ENCODE measurements around the gene DNTTIP2. TPM values are rescaled to one million over a fixed set of nuclear protein-coding genes. Genes with fewer than 3 reads are reported as not detected.
"Not testable (repeated sequence)": the region's sequence is repeated elsewhere in the genome, so short reads cannot be mapped to it uniquely, and the experiment has no call there.

The DNTTIP2 gene
- total RNA-seq, 4 donors from 2014 or later: 3.0 to 37.6 (median 24.2) TPM

GRCh38 chr1:93851327-93851712, 27.7 kb downstream of the DNTTIP2 start:
- in situ Hi-C loops (cut with MboI; ENCODE audit: low pct_ligation_motif_present in 1 of 4, low pct_unique_long_range_greater_than_20kb in 1 of 4, low sequenced_read_pairs in 3 of 4): no loop called here
- no peak for DNase-seq
- intact Hi-C loops (cut with DNase I; ENCODE audit: low total_unique reads): loop anchor here (5.0 kb wide), 1 partner anchor 1191 kb away; no protein-coding TSS in a partner anchor
- Histone ChIP-seq H3K27ac (no peak overlapping the region), H3K9me3 (no peaks in the 10 kb centered on the region), H3K4me3 (no peak overlapping the region), H3K4me1 (peaks cover 0 to 9% (median 6%) of the 10 kb centered on the region in 4 donors), H3K36me3 (no peaks in the 10 kb centered on the region), H3K27me3 (no peaks in the 10 kb centered on the region)
- TF ChIP-seq CTCF (IDR thresholded peaks at IDR 0.05) (no peak), EP300 (IDR thresholded peaks at IDR 0.05; ENCODE audit: low read depth) (no peak), POLR2A (IDR thresholded peaks at IDR 0.05) (no peak), POLR2AphosphoS5 (IDR thresholded peaks at IDR 0.05) (no peak)

DNA sequence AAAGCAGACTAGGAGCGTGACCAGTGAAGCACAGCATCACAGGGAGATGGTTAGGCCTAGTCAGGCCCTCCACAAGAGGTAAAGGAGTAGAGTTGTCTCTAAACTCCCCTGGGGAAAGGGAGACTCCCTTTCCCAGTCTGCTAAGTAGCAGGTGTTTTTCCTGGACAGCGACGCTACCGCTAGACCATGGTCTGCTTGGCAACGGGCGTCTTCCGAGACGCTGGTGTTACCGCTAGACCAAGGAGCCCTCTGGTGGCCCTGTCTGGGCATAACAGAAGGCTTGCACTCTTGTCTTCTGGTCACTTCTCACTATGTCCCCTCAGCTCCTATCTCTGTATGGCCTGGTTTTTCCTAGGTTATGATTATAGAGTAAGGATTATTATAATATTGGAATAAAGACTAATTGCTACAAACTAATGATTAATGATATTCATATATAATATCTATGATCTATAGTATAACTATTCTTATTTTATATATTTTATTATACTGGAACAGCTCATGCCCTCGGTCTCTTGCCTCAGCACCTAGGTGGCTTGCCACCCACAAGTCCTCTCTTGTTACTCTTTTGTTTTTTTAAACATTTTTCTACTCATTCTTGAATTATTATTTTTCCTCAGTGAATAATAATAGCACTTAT, 28.2 kb downstream of the DNTTIP2 start:
- H3K27me3 ChIP-seq; in situ Hi-C loops (cut with MboI; ENCODE audit: low pct_ligation_motif_present in 1 of 4, low pct_unique_long_range_greater_than_20kb in 1 of 4, low sequenced_read_pairs in 3 of 4); H3K9me3 ChIP-seq; H3K27ac ChIP-seq; H3K36me3 ChIP-seq; H3K4me3 ChIP-seq: not testable (repeated sequence)
- WGBS, 2 donors (ENCODE audit: low coverage in 1 of 2): 30 to 70% methylated on average over 2 to 10 of the region's 10 CpGs
- intact Hi-C loops (cut with DNase I; ENCODE audit: low total_unique reads): loop anchor here (5.0 kb wide), 1 partner anchor 1191 kb away; no protein-coding TSS in a partner anchor
- DNase-seq: peak; percentile 77
- peak; percentile 31 to 74 (median 51) for TF ChIP-seq CTCF (IDR thresholded peaks at IDR 0.05)
- peaks cover 0 to 12% (median 7%) of the 10 kb centered on the region in 4 donors for H3K4me1 ChIP-seq

GRCh38 chr1:93848350-93848883, 30.6 kb downstream of the DNTTIP2 start:
- no peaks in the 10 kb centered on the region for H3K9me3 ChIP-seq
- no peaks in the 10 kb centered on the region for H3K27me3 ChIP-seq
- DNase-seq: no peak
- peaks cover 11 to 30% (median 20%) of the 10 kb centered on the region in 4 donors for H3K4me1 ChIP-seq
- 50 to 65% methylated on average over 4 of the region's 4 CpGs for WGBS, 2 donors (ENCODE audit: low coverage in 1 of 2)
- in situ Hi-C loops (cut with MboI; ENCODE audit: low pct_ligation_motif_present in 1 of 4, low pct_unique_long_range_greater_than_20kb in 1 of 4, low sequenced_read_pairs in 3 of 4) (loop anchor here in 2 of 4 donors (25.0 kb wide), 2 partner anchors 411 to 536 kb away; partner anchors contain the start of gene FNBP1L (in 1 of the 2)), intact Hi-C loops (cut with DNase I; ENCODE audit: low total_unique reads) (loop anchor here (10.0 kb wide), 2 partner anchors 224 to 404 kb away; partner anchors contain the start of gene FNBP1L)
- TF ChIP-seq POLR2A (IDR thresholded peaks at IDR 0.05) (no peak), POLR2AphosphoS5 (IDR thresholded peaks at IDR 0.05) (no peak), EP300 (IDR thresholded peaks at IDR 0.05; ENCODE audit: low read depth) (no peak), CTCF (IDR thresholded peaks at IDR 0.05) (no peak)
- H3K4me3 ChIP-seq: peak overlapping the region in 3 of 4 donors; percentile 54 to 89 (median 82)
- no peaks in the 10 kb centered on the region for H3K36me3 ChIP-seq
- H3K27ac ChIP-seq: peak overlapping the region; percentile 94 to 100 (median 98)

GRCh38 chr1:93847811-93848288, 31.2 kb downstream of the DNTTIP2 start:
- no peaks in the 10 kb centered on the region for H3K27me3 ChIP-seq
- peak overlapping the region; percentile 94 to 100 (median 98) for H3K27ac ChIP-seq
- peak; percentile 73 for DNase-seq
- intact Hi-C loops (cut with DNase I; ENCODE audit: low total_unique reads): loop anchor here (10.0 kb wide), 2 partner anchors 223 to 403 kb away; partner anchors contain the start of gene FNBP1L
- H3K9me3 ChIP-seq: no peaks in the 10 kb centered on the region
- 0 to 1% methylated on average over 21 to 22 of the region's 36 CpGs for WGBS, 2 donors (ENCODE audit: low coverage in 1 of 2)
- H3K36me3 ChIP-seq: no peaks in the 10 kb centered on the region
- peak overlapping the region; percentile 54 to 89 (median 80) for H3K4me3 ChIP-seq
- in situ Hi-C loops (cut with MboI; ENCODE audit: low pct_ligation_motif_present in 1 of 4, low pct_unique_long_range_greater_than_20kb in 1 of 4, low sequenced_read_pairs in 3 of 4): loop anchor here in 2 of 4 donors (25.0 kb wide), 2 partner anchors 411 to 536 kb away; partner anchors contain the start of gene FNBP1L (in 1 of the 2)
- no peak for TF ChIP-seq CTCF (IDR thresholded peaks at IDR 0.05)
- peak; percentile 21 for TF ChIP-seq POLR2A (IDR thresholded peaks at IDR 0.05)
- peak in 2 of 3 donors; percentile 11 to 36 for TF ChIP-seq POLR2AphosphoS5 (IDR thresholded peaks at IDR 0.05)
- no peak for TF ChIP-seq EP300 (IDR thresholded peaks at IDR 0.05; ENCODE audit: low read depth)
- peaks cover 11 to 30% (median 20%) of the 10 kb centered on the region in 4 donors for H3K4me1 ChIP-seq
